Endothelial cell of umbilical vein (primary cell): ENCODE data around the gene EDDM3A. TPM values are rescaled to one million over a fixed set of nuclear protein-coding genes. Genes with fewer than 3 reads are reported as not detected.

Source experiments
- BruUV-seq: library from RNA; stranded (reverse); fragments of 400-500 nt; replicated peaks from 2 replicates; lab custom pipeline; 2021; lab: Mats Ljungman, UMichigan
- CTCF ChIA-PET: fragments of 300-600, 350-600 bp; sonication (Branson Sonifier 250); formaldehyde crosslinking; loops from one replicate; lab custom pipeline; 2021; ENCODE audit warnings: antibody characterized with exemption, inconsistent platforms; lab: Charles Lee
- POLR2A ChIA-PET: fragments of 300-600, 350-600 bp; sonication (Branson Sonifier 250); formaldehyde crosslinking; loops from one replicate; lab custom pipeline; 2021; ENCODE audit warnings: antibody characterized with exemption, inconsistent platforms; lab: Charles Lee
- DNase-seq: peaks from one replicate; pipeline ENCODE4 v3.0.0-alpha.2; 2011; ENCODE audit warnings: low read depth, low spot score
- FAIRE-seq: peaks from 2 replicates; lab custom pipeline; 2011; peaks lifted over from hg19 to GRCh38; lab: Jason Lieb, UNC
- H2AFZ ChIP-seq: 2 replicates; pipeline ENCODE4 v1.6.0; 2012; ENCODE audit warnings: low read depth, low read length, control low read depth, inconsistent platforms
- H3K27ac ChIP-seq: 2 replicates; pipeline ENCODE4 v1.5.1; 2011; ENCODE audit warnings: low read depth, mild to moderate bottlenecking, control low read depth, low read length, moderate library complexity; ENCODE audit not compliant: insufficient read depth
- H3K27me3 ChIP-seq, 2 experiments: 2 replicates each; pipeline versions ENCODE4 v1.6.0 to v1.6.1; 2011; ENCODE audit warnings: low read length in 2 of 2, mixed read lengths in 1 of 2; ENCODE audit not compliant: control insufficient read depth in 2 of 2, insufficient read depth in 2 of 2
- H3K36me3 ChIP-seq, 2 experiments: 2 replicates in 1 of 2; 3 replicates in 1 of 2; pipeline ENCODE4 v1.5.1; 2011; ENCODE audit warnings: low read length in 2 of 2, mild to moderate bottlenecking in 1 of 2, moderate library complexity in 1 of 2; ENCODE audit not compliant: control insufficient read depth in 2 of 2, insufficient read depth in 2 of 2; ENCODE audit errors: extremely low read depth in 1 of 2
- H3K4me1 ChIP-seq: 3 replicates; pipeline ENCODE4 v1.5.1; 2011; ENCODE audit warnings: mild to moderate bottlenecking, low read length; ENCODE audit not compliant: control insufficient read depth, insufficient read depth; ENCODE audit errors: extremely low read depth
- H3K4me2 ChIP-seq: 2 replicates; pipeline ENCODE4 v1.6.1; 2011; ENCODE audit warnings: low read length, control low read depth, mixed read lengths; ENCODE audit not compliant: insufficient read depth
- H3K4me3 ChIP-seq, 3 experiments: fragments of 200-600 bp in 1 of 3; sonication (generic), shearing (Covaris generic) in 1 of 3; replicated peaks in 1 of 3; 2 replicates each; pipeline ENCODE4 v1.5.1; 2011 to 2016; ENCODE audit warnings: control low read depth in 3 of 3, low read length in 3 of 3, mild to moderate bottlenecking in 2 of 3, inconsistent platforms in 1 of 3, low read depth in 1 of 3, moderate library complexity in 1 of 3; ENCODE audit not compliant: insufficient read depth in 1 of 3
- H3K79me2 ChIP-seq: 2 replicates; pipeline ENCODE4 v1.6.0; 2012; ENCODE audit warnings: low read length, inconsistent platforms; ENCODE audit not compliant: control insufficient read depth, insufficient read depth
- H3K9ac ChIP-seq: replicated peaks from 2 replicates; pipeline ENCODE3; 2011; ENCODE audit warnings: low read length, control low read depth; ENCODE audit not compliant: insufficient read depth; ENCODE audit errors: extremely low read depth
- H3K9me1 ChIP-seq: replicated peaks from 3 replicates; pipeline ENCODE4 v1.6.0; 2011; ENCODE audit warnings: mild to moderate bottlenecking, low read length; ENCODE audit not compliant: control insufficient read depth, insufficient read depth; ENCODE audit errors: extremely low read depth
- H3K9me3 ChIP-seq: replicated peaks from 2 replicates; pipeline ENCODE4 v1.5.1; 2012; ENCODE audit warnings: low read length, inconsistent platforms; ENCODE audit not compliant: control insufficient read depth, insufficient read depth
- H4K20me1 ChIP-seq: replicated peaks from 2 replicates; pipeline ENCODE3; 2011; ENCODE audit warnings: mild to moderate bottlenecking, low read length; ENCODE audit not compliant: control insufficient read depth, insufficient read depth; ENCODE audit errors: extremely low read depth
- EZH2 ChIP-seq: IDR thresholded peaks from 2 replicates; pipeline ENCODE4 v1.6.1; 2012; ENCODE audit warnings: borderline replicate concordance, low read depth, mild to moderate bottlenecking, moderate library complexity, low read length, inconsistent platforms; ENCODE audit not compliant: severe bottlenecking
- FOS ChIP-seq: IDR thresholded peaks from 2 replicates; pipeline ENCODE4 v1.6.1; 2011; ENCODE audit warnings: mild to moderate bottlenecking, low read length, moderate library complexity, borderline replicate concordance; ENCODE audit not compliant: insufficient read depth
- GATA2 ChIP-seq: IDR thresholded peaks from 2 replicates; pipeline ENCODE4 v1.7.0; 2011; ENCODE audit warnings: low read depth, mild to moderate bottlenecking, moderate library complexity, mixed read lengths, low read length; ENCODE audit not compliant: insufficient read length, insufficient read depth
- JUN ChIP-seq: IDR thresholded peaks from 2 replicates; pipeline ENCODE4 v1.6.1; 2011; ENCODE audit warnings: borderline replicate concordance, low read depth; ENCODE audit not compliant: insufficient read length, insufficient read depth
- MAX ChIP-seq: IDR thresholded peaks from 2 replicates; pipeline ENCODE4 v1.6.1; 2011; ENCODE audit not compliant: insufficient read depth, insufficient read length
- MYC ChIP-seq: IDR thresholded peaks from one replicate; pipeline ENCODE4 v1.6.1; 2011; ENCODE audit warnings: mild to moderate bottlenecking, low read depth, low read length
- POLR2A ChIP-seq: IDR thresholded peaks from 2 replicates; pipeline ENCODE4 v1.6.1; 2012; ENCODE audit warnings: low read depth, mild to moderate bottlenecking, control low read depth, low read length
- POLR2AphosphoS5 ChIP-seq: IDR thresholded peaks from 2 replicates; pipeline ENCODE4 v1.6.1; 2012; ENCODE audit warnings: low read depth, mild to moderate bottlenecking, control low read depth, low read length, moderate library complexity; ENCODE audit not compliant: insufficient read depth
- dilution Hi-C: fragments of 300-500 bp; cut with MboI; formaldehyde crosslinking; loops from one replicate; pipeline ENCODE4 v1.15.0; 2019; ENCODE audit warnings: low sequenced_read_pairs; ENCODE audit not compliant: extremely low pct_ligation_motif_present
- intact Hi-C: fragments of 100-400 bp; cut with micrococcal nuclease; formaldehyde crosslinking; loops from one replicate; pipeline ENCODE4 v1.10.0; 2022
- polyA plus RNA-seq, 4 experiments: library from polyadenylated mRNA; depleted of rRNA in 3 of 4; stranded (reverse) in 3 of 4; unstranded in 1 of 4; fragments of >200 nt; gene quantifications; 2 replicates each; pipeline versions ENCODE4 v1.2.1 to v1.2.3, GENCODE V29; 2011 to 2012; ENCODE audit warnings: missing spikeins in 1 of 4
- total RNA-seq: library from RNA; stranded (reverse); gene quantifications from 2 replicates; pipeline ENCODE4 v1.2.3, GENCODE V29; 2021
- TF ChIP-seq, protein P1 (sequence below), 2 donors: IDR thresholded peaks; 1 replicate in 1 of 2; 2 replicates in 1 of 2; pipeline ENCODE4 v1.5.1; 2011; ENCODE audit warnings: low read length in 2 of 2, mild to moderate bottlenecking in 2 of 2, moderate library complexity in 2 of 2, control low read depth in 1 of 2, inconsistent platforms in 1 of 2, low read depth in 1 of 2; ENCODE audit not compliant: insufficient read depth in 1 of 2; ENCODE audit errors: extremely low read depth in 1 of 2

Gene EDDM3A
- total and polyA plus RNA-seq, 2 donors (not counting 3 experiments of a cell fraction or from before 2014, with no cell fraction given), result not detected

DNA sequence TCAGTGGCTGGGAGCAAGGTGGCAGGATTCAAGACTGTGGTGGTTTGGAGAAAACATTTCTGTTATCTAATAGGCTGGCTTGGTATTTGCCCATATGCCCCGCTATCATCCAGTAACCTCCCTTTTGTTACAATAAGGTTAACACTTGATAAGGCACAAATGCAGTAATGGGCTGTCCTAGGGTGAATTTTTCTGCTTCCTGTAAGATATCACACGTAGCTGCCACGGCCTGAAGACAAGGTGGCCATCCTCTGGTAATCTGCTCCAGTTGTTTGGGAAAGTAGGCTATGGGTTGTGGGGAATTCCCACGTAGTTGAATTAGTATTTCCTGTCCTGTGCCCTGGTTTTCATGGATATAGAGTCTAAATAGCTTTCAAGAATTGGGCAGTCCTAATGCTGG is 34.0 kb upstream of the EDDM3A start:
- Histone ChIP-seq H3K36me3 (no peaks in the 10 kb centered on the region), H2AFZ (no peak overlapping the region), H3K4me3 (no peak overlapping the region), H3K27me3 (peaks cover 0 to 4% of the 10 kb centered on the region in 2 experiments), H3K9me3 (no peaks in the 10 kb centered on the region), H3K27ac (no peak overlapping the region), H3K9ac (no peak overlapping the region), H3K4me2 (no peak overlapping the region), H4K20me1 (no peaks in the 10 kb centered on the region), H3K4me1 (peaks cover 12% of the 10 kb centered on the region), H3K9me1 (no peaks in the 10 kb centered on the region), H3K79me2 (no peaks in the 10 kb centered on the region)
- intact Hi-C loops, result no loop called here
- TF ChIP-seq MYC, result no peak
- TF ChIP-seq, protein P1, sequence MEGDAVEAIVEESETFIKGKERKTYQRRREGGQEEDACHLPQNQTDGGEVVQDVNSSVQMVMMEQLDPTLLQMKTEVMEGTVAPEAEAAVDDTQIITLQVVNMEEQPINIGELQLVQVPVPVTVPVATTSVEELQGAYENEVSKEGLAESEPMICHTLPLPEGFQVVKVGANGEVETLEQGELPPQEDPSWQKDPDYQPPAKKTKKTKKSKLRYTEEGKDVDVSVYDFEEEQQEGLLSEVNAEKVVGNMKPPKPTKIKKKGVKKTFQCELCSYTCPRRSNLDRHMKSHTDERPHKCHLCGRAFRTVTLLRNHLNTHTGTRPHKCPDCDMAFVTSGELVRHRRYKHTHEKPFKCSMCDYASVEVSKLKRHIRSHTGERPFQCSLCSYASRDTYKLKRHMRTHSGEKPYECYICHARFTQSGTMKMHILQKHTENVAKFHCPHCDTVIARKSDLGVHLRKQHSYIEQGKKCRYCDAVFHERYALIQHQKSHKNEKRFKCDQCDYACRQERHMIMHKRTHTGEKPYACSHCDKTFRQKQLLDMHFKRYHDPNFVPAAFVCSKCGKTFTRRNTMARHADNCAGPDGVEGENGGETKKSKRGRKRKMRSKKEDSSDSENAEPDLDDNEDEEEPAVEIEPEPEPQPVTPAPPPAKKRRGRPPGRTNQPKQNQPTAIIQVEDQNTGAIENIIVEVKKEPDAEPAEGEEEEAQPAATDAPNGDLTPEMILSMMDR (IDR thresholded peaks at IDR 0.05; ENCODE audit: extremely low read depth in 1 of 2, insufficient read depth in 1 of 2, low read depth in 1 of 2, low read length in 2 of 2), result no peak
- TF ChIP-seq POLR2AphosphoS5, result no peak
- no peak for TF ChIP-seq JUN
- no peak for TF ChIP-seq FOS
- TF ChIP-seq EZH2, result no peak
- TF ChIP-seq POLR2A, result no peak
- no peak for TF ChIP-seq GATA2
- TF ChIP-seq MAX, result no peak
- ChIA-PET POLR2A (no interaction called here), CTCF (interaction anchor here (0.7 to 1.3 kb wide), 2 partner anchors 146 to 260 kb away, joined by 3 read pairs; no protein-coding TSS in a partner anchor)
- FAIRE-seq (no peak), DNase-seq (peak; percentile 12)
- BruUV-seq, result no TSS peak
- dilution Hi-C loops, result no loop called here
